Subcutaneous abdominal adipose tissue (tissue), 5 donors: ENCODE results near the gene UBA5.

Source experiments
- H3K27ac ChIP-seq: one replicate; pipeline ENCODE4 v1.7.0; 2013; ENCODE audit warnings: low read depth, mild to moderate bottlenecking, inconsistent platforms, low read length, moderate library complexity
- H3K27me3 ChIP-seq, 5 donors: one replicate each; pipeline ENCODE4 v1.7.0; 2013; ENCODE audit warnings: low read length in 5 of 5, inconsistent platforms in 1 of 5; ENCODE audit not compliant: control insufficient read depth in 5 of 5, insufficient read depth in 4 of 5
- H3K36me3 ChIP-seq, 5 donors: one replicate each; pipeline ENCODE4 v1.7.0; 2013; ENCODE audit warnings: low read length in 5 of 5; ENCODE audit not compliant: control insufficient read depth in 5 of 5, insufficient read depth in 5 of 5
- H3K4me1 ChIP-seq, 5 donors: one replicate each; pipeline ENCODE4 v1.7.0; 2013; ENCODE audit warnings: low read length in 5 of 5, mild to moderate bottlenecking in 3 of 5, moderate library complexity in 1 of 5; ENCODE audit not compliant: control insufficient read depth in 5 of 5, insufficient read depth in 5 of 5
- H3K4me3 ChIP-seq, 5 donors: one replicate each; pipeline ENCODE4 v1.7.0; 2013; ENCODE audit warnings: low read length in 5 of 5, low read depth in 1 of 5
- H3K9ac ChIP-seq, 5 donors: one replicate each; pipeline ENCODE4 v1.7.0; 2013; ENCODE audit warnings: low read length in 5 of 5, mild to moderate bottlenecking in 4 of 5, moderate library complexity in 3 of 5
- H3K9me3 ChIP-seq, 5 donors: one replicate each; pipeline ENCODE4 v1.7.0; 2013; ENCODE audit warnings: low read length in 5 of 5; ENCODE audit not compliant: control insufficient read depth in 5 of 5
- donor health status: healthy.
- donor health status: healthy.
- donor health status: healthy.
- donor health status: healthy.
- donor health status: healthy.

UBA5 gene

DNA sequence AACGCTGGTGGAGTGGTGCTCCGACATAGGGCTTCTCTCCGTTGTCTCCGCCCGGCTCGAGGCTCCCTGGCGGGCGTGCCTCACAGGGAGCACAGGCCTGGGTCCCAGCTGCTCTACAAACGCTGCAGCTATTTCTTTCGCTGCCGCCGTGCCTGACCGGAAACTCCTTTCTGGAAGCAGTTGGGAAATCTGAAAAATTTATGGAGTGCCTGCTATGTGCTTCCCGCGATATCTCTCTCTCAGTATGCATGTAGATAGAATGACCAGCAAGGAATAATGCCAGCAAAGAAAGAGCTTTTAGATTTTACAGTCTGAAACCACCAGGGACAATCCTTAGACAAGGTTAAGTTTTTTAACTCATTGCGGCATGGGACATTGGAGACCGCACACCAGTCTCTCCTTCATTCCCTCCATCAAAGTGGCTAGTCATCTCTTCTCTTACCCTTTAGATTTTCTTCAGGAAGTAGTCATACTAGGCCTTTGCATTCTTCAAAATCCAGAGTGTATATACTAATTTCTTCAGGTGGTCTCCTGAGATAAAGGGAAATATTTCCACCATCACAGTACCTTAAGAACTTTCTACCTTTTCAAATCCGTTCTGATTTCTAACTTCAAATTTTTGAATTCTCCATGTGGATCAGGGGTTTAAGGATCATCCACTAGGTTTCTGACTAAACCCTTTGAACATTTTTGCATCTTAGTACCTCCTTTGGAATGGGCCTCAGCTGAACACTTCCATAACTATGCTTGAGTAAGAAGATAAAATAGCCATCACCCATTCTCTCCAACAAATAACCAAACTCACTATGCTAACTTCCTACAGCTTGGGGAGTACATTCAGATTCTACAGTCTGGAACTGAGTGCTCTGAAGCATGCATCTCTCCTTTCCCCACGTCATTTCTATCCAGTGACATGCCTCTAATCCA lies 63.2 kb downstream of the UBA5 start:
- peak overlapping the region; percentile 65 for H3K27ac ChIP-seq
- H3K9ac ChIP-seq = peak overlapping the region in 4 of 5 donors; percentile 56 to 77 (median 70)
- H3K27me3 ChIP-seq = no peaks in the 10 kb centered on the region
- H3K36me3 ChIP-seq = peaks cover 4 to 6% (median 4%) of the 10 kb centered on the region in 5 donors
- no peaks in the 10 kb centered on the region for H3K9me3 ChIP-seq
- peaks cover 0 to 31% (median 28%) of the 10 kb centered on the region in 5 donors for H3K4me1 ChIP-seq
- H3K4me3 ChIP-seq = peak overlapping the region; percentile 82 to 86 (median 84)

DNA sequence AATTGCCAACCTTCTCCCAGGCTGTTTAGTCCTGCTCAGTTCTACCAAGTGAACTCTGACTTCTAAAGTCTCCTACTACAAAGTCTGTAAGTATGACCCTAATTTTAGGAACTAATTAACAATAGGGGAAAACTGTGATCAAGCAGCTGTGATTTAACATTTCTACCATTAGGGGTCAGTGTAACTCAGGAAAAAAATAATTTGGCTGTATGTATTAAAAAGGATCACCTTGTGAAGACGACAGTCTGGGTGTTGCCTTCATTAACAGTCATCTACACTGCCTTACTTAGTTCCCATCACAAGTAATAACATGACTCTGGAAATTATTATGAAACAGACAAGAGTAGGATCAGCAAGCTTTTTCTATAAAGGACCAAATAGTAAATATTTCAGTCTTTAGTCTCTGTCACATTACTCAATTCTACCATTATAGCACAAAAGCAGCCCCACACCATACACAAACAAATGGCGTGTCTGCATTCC lies 66.3 kb downstream of the UBA5 start:
- Histone ChIP-seq H3K27ac (no peak overlapping the region), H3K9me3 (no peaks in the 10 kb centered on the region), H3K27me3 (no peaks in the 10 kb centered on the region), H3K4me3 (no peak overlapping the region), H3K4me1 (peaks cover 0 to 12% (median 10%) of the 10 kb centered on the region in 5 donors), H3K9ac (no peak overlapping the region), H3K36me3 (no peaks in the 10 kb centered on the region)
